Stimulated activated CD8-positive, alpha-beta memory T cell treated with anti-CD3 and anti-CD28 coated beads, Interleukin-12 subunit alpha, Interleukin-12 subunit beta, amount 100 ng/mL, for 4 hours (primary cell): ENCODE data around the gene FEM1B.
A peak's percentile ranks its signal among the peaks of the same experiment; 100 is the strongest.
"Not testable (repeated sequence)": the region's sequence is repeated elsewhere in the genome, so short reads cannot be mapped to it uniquely, and the experiment has no call there.

Source experiments
- DNase-seq: peaks from one replicate; pipeline ENCODE4 v3.0.0-alpha.2; 2020; ENCODE audit warnings: low read depth

Gene FEM1B

DNA sequence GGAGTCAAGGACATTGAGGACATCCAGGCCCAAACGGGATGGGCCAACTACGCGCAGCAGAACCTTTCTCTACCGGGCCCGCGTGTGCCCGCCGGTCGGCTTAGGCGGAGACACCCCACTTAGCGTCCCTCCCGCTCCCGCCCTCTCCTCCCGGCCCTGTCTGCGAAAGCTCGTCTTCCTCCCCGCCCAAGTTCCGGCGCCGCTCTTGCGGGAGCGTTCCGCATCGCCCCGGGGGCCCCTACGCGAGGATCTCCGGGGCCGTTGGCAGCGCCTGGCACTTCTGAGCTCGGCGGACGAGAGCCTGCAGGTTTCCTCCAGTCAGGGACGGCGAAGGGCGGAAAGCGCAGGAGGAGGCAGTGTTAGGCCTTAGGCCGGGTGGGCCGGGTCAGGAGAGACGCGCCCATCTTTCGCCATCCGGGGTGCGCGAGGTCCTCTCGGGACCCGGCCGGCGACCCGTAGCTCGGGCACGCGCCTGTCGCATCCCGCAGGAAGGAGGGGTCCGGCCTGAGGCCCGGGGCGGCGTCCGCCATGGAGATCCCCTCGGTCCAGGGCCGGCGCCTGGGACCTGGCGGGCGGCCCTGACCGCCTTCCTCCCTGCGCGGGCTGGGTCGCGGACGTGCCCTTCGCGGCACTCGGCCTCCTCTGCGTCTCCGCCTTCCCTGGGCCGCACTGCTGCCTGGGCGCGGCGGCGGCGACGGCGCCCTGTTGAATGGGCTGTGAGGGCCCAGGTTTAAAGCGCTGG lies at the start of gene FEM1B:
Gene FEM1B, plus strand, starts transcription at position 143 of the 742 bp plus-strand sequence. CDS start 673 bp downstream, outside the sequence.
- DNase-seq = peak; percentile 78

- DNase-seq = no peak
Observed at GRCh38 chr15:68228143-68228970, 49.2 kb upstream of the FEM1B start.

DNA sequence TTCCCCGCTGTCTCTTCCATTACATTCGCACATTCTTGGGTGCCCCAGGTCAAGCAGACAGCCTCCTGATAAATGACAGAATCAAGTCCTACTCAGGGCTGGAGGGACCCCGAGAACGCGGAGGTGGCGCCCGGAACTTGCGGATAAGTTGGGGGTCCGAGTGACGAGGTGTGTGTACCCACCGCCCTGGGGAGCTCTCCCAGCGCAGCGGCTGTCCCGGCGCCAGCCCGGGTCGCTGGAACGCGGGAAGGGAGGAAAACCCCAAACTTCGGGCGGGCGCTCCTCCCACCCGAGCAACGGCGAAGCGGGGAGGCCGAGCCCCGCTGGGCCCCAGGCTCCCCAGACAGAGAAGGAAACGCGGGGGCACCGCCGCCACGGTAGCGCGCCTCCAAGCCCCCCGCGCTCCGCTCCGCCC lies 48.6 kb upstream of the FEM1B start:
- no peak for DNase-seq

- peak; percentile 83 for DNase-seq
Observed at GRCh38 chr15:68229386-68230156, 48.0 kb upstream of the FEM1B start, which contains the start of gene CLN6. Gene CLN6, minus strand, starts transcription at chr15:68229728. Its CDS starts 144 bp downstream, at chr15:68229584.

DNA sequence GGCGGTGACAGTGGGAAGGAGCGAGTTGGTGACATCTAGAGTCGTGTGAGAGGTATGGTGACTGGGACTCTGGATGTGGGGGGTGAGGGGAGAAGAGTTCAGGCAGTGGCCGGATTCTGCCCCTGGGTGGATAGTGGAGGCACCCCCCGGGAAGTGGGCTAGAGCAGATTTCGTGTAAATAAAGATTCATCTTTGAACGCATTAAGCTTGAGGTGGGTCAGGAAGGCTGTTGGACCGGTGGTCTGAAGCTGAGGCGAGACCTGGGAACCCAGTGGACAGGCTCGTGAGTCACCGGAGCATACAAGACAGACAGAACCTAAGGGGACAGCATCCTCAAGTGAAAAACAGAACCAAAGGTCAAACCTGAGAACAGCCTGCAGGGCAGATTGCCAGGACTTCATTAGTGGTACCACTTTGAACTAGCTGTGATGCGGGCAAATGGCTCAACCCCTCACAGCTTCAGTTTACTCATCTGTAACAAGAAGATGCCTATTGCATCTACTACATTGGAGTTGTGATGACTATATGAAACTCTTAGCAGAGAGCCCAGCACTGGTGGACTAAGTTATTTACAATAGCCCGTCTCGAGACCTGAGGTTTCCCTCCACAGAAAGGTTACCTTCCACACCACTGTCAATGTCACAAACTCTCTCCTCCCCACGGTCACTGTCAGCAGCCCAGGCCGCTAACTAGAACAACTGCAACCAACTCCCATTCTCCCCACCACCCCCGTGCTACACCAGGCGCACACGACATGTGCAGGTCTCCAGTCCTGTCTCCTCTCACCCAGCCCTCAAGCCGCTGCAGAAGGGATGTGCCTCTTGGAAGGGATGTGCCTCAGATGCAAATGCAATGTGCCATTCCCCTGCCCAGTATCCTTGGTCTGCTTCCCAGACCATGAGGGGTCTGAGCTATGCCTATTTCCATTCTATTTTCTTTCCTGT lies 47.1 kb upstream of the FEM1B start:
- DNase-seq = no peak

- no peak for DNase-seq
Observed at GRCh38 chr15:68231102-68231818, 46.3 kb upstream of the FEM1B start.

DNA sequence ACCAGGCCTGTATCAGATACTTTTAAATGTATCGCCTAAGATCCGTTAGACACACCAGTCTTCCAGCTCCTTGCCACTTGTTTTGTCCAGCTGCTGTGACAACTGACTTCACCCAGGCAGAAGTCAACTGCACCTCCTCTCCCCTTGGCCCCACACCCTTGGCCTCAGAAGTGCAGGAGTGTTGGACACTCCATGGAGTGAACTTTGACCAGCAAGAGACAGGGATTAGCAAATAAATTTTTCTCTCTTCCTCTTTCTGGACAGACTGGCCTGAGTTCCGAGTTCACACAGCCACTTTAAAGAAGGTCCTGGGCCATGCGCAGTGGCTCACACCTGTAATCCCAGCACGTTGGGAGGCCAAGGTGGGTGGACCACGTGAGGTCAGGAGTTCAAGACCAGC lies 45.1 kb upstream of the FEM1B start:
- no peak for DNase-seq

- DNase-seq = no peak
Observed at GRCh38 chr15:68232937-68233336, 44.6 kb upstream of the FEM1B start.

- DNase-seq = no peak
Observed at GRCh38 chr15:68234060-68234459, 43.5 kb upstream of the FEM1B start.

- not testable (repeated sequence) for DNase-seq
Observed at GRCh38 chr15:68234520-68234919, 43.0 kb upstream of the FEM1B start.

- DNase-seq = no peak
Observed at GRCh38 chr15:68235022-68235421, 42.5 kb upstream of the FEM1B start.

DNA sequence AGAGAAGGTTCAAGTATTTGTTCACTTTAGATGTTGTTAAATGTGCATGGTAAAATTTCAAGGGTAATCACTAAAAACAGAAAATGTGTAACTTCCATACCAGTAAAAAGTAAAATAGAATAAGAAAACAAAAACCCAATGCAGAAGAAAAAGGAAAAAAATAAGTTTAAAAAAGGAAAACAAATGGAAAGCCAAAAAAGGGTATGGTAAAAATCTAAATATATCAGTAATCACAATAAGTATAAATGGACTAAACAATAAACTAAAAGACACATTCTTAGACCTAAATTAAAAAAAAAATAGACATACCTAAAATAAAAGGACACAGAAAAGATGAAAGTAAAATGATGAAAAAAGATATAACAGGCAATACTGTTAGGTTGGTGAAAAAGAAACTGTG lies 38.5 kb upstream of the FEM1B start:
- no peak for DNase-seq

- no peak for DNase-seq
Observed at GRCh38 chr15:68241088-68241935, 36.2 kb upstream of the FEM1B start.

- DNase-seq = no peak
Observed at GRCh38 chr15:68244235-68244634, 33.3 kb upstream of the FEM1B start.

GRCh38 chr15:68249058-68249713 lies 28.4 kb upstream of the FEM1B start:
- no peak for DNase-seq

- DNase-seq = no peak
Observed at GRCh38 chr15:68252925-68253534, 24.5 kb upstream of the FEM1B start.

- DNase-seq = peak; percentile 53
Observed at GRCh38 chr15:68256675-68257450, 20.7 kb upstream of the FEM1B start.

- DNase-seq = no peak
Observed at GRCh38 chr15:68258692-68259091, 18.9 kb upstream of the FEM1B start.
